Ishikawa (cell line): ENCODE data around the gene CNNM3.

Experiments
- CEBPB ChIP-seq: IDR thresholded peaks from 2 replicates; pipeline ENCODE4 v1.6.1; 2012
- CREB1 ChIP-seq: IDR thresholded peaks from 2 replicates; pipeline ENCODE4 v1.6.1; 2012; ENCODE audit warnings: low read depth
- EGR1 ChIP-seq: IDR thresholded peaks from 2 replicates; pipeline ENCODE4 v1.6.1; 2012
- EP300 ChIP-seq: IDR thresholded peaks from 2 replicates; pipeline ENCODE4 v1.6.1; 2012; ENCODE audit warnings: borderline replicate concordance
- FOXM1 ChIP-seq: IDR thresholded peaks from 2 replicates; pipeline ENCODE4 v1.6.1; 2012; ENCODE audit warnings: low read depth, borderline replicate concordance
- MAX ChIP-seq: IDR thresholded peaks from 2 replicates; pipeline ENCODE4 v1.6.1; 2012
- NFIC ChIP-seq: IDR thresholded peaks from 2 replicates; pipeline ENCODE4 v1.6.1; 2012
- RAD21 ChIP-seq: IDR thresholded peaks from 2 replicates; pipeline ENCODE4 v1.6.1; 2012; ENCODE audit warnings: low read depth
- TAF1 ChIP-seq: IDR thresholded peaks from 2 replicates; pipeline ENCODE4 v1.6.1; 2012; ENCODE audit warnings: low read depth, mild to moderate bottlenecking
- TCF12 ChIP-seq: IDR thresholded peaks from 2 replicates; pipeline ENCODE4 v1.6.1; 2012; ENCODE audit warnings: low read depth
- TEAD4 ChIP-seq: IDR thresholded peaks from 2 replicates; pipeline ENCODE4 v1.6.1; 2012
- USF1 ChIP-seq: IDR thresholded peaks from 2 replicates; pipeline ENCODE4 v1.6.1; 2012
- YY1 ChIP-seq: IDR thresholded peaks from 2 replicates; pipeline ENCODE4 v1.6.1; 2012; ENCODE audit warnings: low read depth
- ZBTB7A ChIP-seq: IDR thresholded peaks from 2 replicates; pipeline ENCODE4 v1.6.1; 2012; ENCODE audit warnings: low read depth
- TF ChIP-seq, protein P1 (sequence below): IDR thresholded peaks from 2 replicates; pipeline ENCODE4 v1.6.1; 2012; ENCODE audit warnings: low read depth, mild to moderate bottlenecking

The CNNM3 gene

GRCh38 chr2:96797066-96797625, 18.9 kb upstream of the CNNM3 start:
- TF ChIP-seq ZBTB7A (no peak), YY1 (no peak), TAF1 (no peak), EP300 (no peak), TEAD4 (no peak), FOXM1 (no peak), USF1 (no peak), EGR1 (no peak), RAD21 (no peak), NFIC (no peak), CEBPB (no peak), MAX (no peak), CREB1 (no peak)
- TF ChIP-seq, protein P1, sequence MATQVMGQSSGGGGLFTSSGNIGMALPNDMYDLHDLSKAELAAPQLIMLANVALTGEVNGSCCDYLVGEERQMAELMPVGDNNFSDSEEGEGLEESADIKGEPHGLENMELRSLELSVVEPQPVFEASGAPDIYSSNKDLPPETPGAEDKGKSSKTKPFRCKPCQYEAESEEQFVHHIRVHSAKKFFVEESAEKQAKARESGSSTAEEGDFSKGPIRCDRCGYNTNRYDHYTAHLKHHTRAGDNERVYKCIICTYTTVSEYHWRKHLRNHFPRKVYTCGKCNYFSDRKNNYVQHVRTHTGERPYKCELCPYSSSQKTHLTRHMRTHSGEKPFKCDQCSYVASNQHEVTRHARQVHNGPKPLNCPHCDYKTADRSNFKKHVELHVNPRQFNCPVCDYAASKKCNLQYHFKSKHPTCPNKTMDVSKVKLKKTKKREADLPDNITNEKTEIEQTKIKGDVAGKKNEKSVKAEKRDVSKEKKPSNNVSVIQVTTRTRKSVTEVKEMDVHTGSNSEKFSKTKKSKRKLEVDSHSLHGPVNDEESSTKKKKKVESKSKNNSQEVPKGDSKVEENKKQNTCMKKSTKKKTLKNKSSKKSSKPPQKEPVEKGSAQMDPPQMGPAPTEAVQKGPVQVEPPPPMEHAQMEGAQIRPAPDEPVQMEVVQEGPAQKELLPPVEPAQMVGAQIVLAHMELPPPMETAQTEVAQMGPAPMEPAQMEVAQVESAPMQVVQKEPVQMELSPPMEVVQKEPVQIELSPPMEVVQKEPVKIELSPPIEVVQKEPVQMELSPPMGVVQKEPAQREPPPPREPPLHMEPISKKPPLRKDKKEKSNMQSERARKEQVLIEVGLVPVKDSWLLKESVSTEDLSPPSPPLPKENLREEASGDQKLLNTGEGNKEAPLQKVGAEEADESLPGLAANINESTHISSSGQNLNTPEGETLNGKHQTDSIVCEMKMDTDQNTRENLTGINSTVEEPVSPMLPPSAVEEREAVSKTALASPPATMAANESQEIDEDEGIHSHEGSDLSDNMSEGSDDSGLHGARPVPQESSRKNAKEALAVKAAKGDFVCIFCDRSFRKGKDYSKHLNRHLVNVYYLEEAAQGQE, result no peak

GRCh38 chr2:96798733-96799622, 17.1 kb upstream of the CNNM3 start:
- TF ChIP-seq CEBPB, result no peak
- no peak for TF ChIP-seq TAF1
- TF ChIP-seq FOXM1, result no peak
- TF ChIP-seq YY1, result no peak
- no peak for TF ChIP-seq TCF12
- no peak for TF ChIP-seq NFIC
- TF ChIP-seq, protein P1, result no peak
- no peak for TF ChIP-seq CREB1
- no peak for TF ChIP-seq EGR1
- no peak for TF ChIP-seq TEAD4
- TF ChIP-seq EP300, result no peak
- no peak for TF ChIP-seq RAD21
- TF ChIP-seq MAX, result no peak
- no peak for TF ChIP-seq ZBTB7A
- TF ChIP-seq USF1, result no peak

GRCh38 chr2:96799623-96799935, 16.5 kb upstream of the CNNM3 start:
- no peak for TF ChIP-seq CEBPB
- no peak for TF ChIP-seq ZBTB7A
- no peak for TF ChIP-seq NFIC
- no peak for TF ChIP-seq EGR1
- TF ChIP-seq CREB1, result no peak
- TF ChIP-seq FOXM1, result no peak
- no peak for TF ChIP-seq RAD21
- TF ChIP-seq, protein P1, result no peak
- no peak for TF ChIP-seq USF1
- no peak for TF ChIP-seq EP300
- no peak for TF ChIP-seq YY1
- no peak for TF ChIP-seq TAF1
- TF ChIP-seq MAX, result no peak
- TF ChIP-seq TEAD4, result no peak
- no peak for TF ChIP-seq TCF12
